Left ventricle myocardium inferior (tissue), 1 donor: ENCODE data around the gene KICS2. TPM values are rescaled to one million over a fixed set of nuclear protein-coding genes. Genes with fewer than 3 reads are reported as not detected.

Experiments
- DNase-seq: peaks from one replicate; pipeline ENCODE4 v3.0.0-alpha.2; 2020
- H3K27ac ChIP-seq: fragments of 200-600 bp; replicated peaks from 2 replicates; pipeline ENCODE4 v1.8.0; 2021
- H3K27me3 ChIP-seq: fragments of 200-600 bp; 2 replicates; pipeline ENCODE4 v1.8.0; 2021; ENCODE audit warnings: low read depth
- H3K36me3 ChIP-seq: fragments of 200-600 bp; 2 replicates; pipeline ENCODE4 v1.8.0; 2021
- H3K4me1 ChIP-seq: fragments of 200-600 bp; 2 replicates; pipeline ENCODE4 v1.8.0; 2021
- H3K4me3 ChIP-seq: fragments of 200-600 bp; 2 replicates; pipeline ENCODE4 v1.8.0; 2021; ENCODE audit warnings: mild to moderate bottlenecking, moderate library complexity
- H3K9me3 ChIP-seq: fragments of 200-600 bp; replicated peaks from 2 replicates; pipeline ENCODE4 v1.8.0; 2021
- intact Hi-C: fragments of 100-400 bp; cut with micrococcal nuclease; formaldehyde crosslinking; loops from one replicate; pipeline ENCODE4 v1.11.0; 2022
- long read RNA-seq: library from polyadenylated mRNA; unstranded; transcript quantifications from one replicate; pipeline ENCODE4 v2.0.0, GENCODE V29; 2021
- total RNA-seq: library from RNA; stranded (reverse); fragmentation: NEBNext Ultra II Directional; extraction: Animal tissue kit (Norgen Biotek cat#: 25700); gene quantifications from one replicate; pipeline ENCODE4 v1.2.1, GENCODE V29; 2021
- TF ChIP-seq, protein P1 (sequence below): fragments of 200-600 bp; IDR thresholded peaks from 2 replicates; pipeline ENCODE4 v1.8.0; 2021; ENCODE audit warnings: antibody characterized with exemption, mild to moderate bottlenecking, borderline replicate concordance
- donor health status: DM: no; HTN: yes; CAD: no; lungs with severe emphysema.

KICS2 gene
- 3.5 TPM for total RNA-seq
- long read RNA-seq, full-length matches to known transcripts: 2 of 2 reads
- long read RNA-seq, partial matches to known transcripts: 0 of 2 reads
- long read RNA-seq, other reads (novel, unspliced or antisense): 0 of 2 reads

DNA sequence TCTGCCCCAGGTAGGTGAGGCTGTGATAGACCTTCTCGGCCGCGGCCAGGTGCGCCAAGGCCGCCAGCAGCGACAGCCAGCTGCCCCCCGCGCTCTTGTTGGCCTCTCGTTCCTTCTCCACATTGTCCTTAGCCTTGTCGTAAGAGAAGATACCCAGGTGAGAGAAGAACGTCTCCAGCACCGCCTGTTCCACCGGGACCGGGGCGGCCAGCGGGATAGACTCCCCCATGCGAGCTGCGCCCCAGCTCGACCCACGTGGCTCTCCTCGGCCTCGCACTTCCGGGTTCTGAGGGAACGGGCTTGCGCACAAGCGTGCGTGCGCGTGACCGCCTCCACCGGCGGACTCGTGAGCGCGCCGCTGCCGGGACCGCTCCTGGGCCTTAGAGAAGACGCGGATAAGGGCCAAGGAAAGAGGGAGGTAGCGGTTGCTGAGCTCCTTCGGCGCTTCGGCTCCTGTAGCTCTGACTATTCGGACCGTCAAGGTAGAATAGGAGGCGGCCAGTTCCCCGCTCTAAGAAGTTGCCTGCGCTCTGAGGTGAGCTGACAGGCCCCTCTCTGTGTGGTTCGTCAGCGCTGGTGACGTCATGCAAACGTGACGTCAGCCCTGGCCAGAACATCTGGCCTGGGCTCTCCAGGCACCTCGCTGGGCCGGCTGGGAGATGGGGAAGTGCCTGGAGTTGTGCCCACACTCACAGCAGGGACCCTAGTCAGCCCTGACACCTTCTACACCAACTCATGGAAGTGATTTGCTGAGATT is at the start of gene KICS2:
Gene KICS2, minus strand, starts transcription at position 288 of the 757 bp plus-strand sequence. Its CDS starts 59 bp downstream, at position 229.
- Histone ChIP-seq H3K36me3 (no peaks in the 10 kb centered on the region), H3K4me1 (peaks cover 19% of the 10 kb centered on the region), H3K27ac (peak within 1 kb of the TSS; percentile 94), H3K4me3 (peak within 1 kb of the TSS; percentile 95), H3K27me3 (no peaks in the 10 kb centered on the region), H3K9me3 (no peaks in the 10 kb centered on the region)
- peak; percentile 93 for DNase-seq
- intact Hi-C loops: no loop called here
- TF ChIP-seq, protein P1, sequence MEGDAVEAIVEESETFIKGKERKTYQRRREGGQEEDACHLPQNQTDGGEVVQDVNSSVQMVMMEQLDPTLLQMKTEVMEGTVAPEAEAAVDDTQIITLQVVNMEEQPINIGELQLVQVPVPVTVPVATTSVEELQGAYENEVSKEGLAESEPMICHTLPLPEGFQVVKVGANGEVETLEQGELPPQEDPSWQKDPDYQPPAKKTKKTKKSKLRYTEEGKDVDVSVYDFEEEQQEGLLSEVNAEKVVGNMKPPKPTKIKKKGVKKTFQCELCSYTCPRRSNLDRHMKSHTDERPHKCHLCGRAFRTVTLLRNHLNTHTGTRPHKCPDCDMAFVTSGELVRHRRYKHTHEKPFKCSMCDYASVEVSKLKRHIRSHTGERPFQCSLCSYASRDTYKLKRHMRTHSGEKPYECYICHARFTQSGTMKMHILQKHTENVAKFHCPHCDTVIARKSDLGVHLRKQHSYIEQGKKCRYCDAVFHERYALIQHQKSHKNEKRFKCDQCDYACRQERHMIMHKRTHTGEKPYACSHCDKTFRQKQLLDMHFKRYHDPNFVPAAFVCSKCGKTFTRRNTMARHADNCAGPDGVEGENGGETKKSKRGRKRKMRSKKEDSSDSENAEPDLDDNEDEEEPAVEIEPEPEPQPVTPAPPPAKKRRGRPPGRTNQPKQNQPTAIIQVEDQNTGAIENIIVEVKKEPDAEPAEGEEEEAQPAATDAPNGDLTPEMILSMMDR: peak; percentile 9

DNA sequence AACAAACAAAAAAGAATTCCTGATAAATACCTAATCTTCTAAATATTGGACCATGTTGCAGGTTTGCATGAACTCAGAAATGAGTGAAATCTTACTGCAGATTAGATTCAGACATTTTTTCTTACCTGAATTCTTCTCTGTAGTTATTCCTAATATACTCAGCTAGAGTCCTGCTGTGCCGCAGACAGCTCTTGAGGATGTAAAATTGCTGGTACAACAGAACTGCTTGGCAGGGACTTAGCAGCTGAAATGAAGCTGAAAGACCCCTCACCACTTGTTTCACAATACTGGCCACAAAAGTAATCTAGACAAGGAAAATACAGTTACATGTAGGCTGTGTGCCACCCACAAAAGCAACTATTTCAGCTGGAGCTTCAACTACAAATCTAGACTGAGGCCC is 48.3 kb upstream of the KICS2 start:
- H3K4me3 ChIP-seq: no peak overlapping the region
- H3K27me3 ChIP-seq: no peaks in the 10 kb centered on the region
- H3K4me1 ChIP-seq: peaks cover 4% of the 10 kb centered on the region
- no peaks in the 10 kb centered on the region for H3K36me3 ChIP-seq
- H3K27ac ChIP-seq: no peak overlapping the region
- intact Hi-C loops: no loop called here
- DNase-seq: no peak
- H3K9me3 ChIP-seq: no peaks in the 10 kb centered on the region
- TF ChIP-seq, protein P1: no peak

DNA sequence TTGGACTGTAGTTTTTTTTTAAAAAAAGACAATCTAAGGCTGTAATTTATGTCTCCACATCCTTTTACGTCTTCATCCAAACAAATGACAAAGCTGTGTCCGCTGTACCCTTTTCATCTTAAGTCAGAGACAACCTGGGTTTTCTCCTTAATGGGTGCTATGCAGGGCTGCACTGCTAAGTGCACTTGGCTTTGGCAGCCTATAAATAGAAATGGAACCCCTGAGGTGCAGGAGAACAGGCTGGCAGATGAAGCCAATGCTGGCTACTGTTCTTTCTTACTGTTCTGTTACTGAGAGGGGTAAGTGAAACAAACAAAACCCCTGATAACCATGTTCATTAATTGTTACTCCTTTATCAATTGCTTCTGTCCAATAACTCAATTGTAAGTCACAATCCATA is 47.1 kb upstream of the KICS2 start:
- Histone ChIP-seq H3K4me1 (peaks cover 4% of the 10 kb centered on the region), H3K4me3 (no peak overlapping the region), H3K27me3 (no peaks in the 10 kb centered on the region), H3K9me3 (no peaks in the 10 kb centered on the region), H3K36me3 (no peaks in the 10 kb centered on the region), H3K27ac (no peak overlapping the region)
- no peak for DNase-seq
- TF ChIP-seq, protein P1: no peak
- intact Hi-C loops: no loop called here

DNA sequence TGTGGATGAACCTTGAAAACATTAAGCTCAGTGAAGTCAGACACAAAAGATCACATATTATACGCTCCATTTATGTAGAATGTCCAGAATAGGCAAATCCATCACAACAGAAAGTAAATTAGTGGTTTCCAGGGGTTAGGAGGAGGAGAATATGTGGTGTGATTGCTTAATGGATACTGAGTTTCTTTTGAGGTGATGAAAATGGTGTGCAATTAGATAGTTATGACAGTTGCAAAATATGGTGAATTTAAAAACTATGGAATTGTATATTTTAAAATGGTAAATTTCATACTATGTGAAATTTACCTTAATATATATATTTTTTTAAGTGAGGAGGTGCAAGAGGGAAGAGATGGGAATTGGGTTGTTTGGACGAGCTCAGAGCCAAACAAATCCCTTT is 46.3 kb upstream of the KICS2 start:
- intact Hi-C loops: no loop called here
- no peaks in the 10 kb centered on the region for H3K27me3 ChIP-seq
- no peaks in the 10 kb centered on the region for H3K9me3 ChIP-seq
- no peaks in the 10 kb centered on the region for H3K36me3 ChIP-seq
- H3K4me1 ChIP-seq: peaks cover 4% of the 10 kb centered on the region
- DNase-seq: no peak
- no peak overlapping the region for H3K4me3 ChIP-seq
- TF ChIP-seq, protein P1: no peak
- H3K27ac ChIP-seq: no peak overlapping the region

DNA sequence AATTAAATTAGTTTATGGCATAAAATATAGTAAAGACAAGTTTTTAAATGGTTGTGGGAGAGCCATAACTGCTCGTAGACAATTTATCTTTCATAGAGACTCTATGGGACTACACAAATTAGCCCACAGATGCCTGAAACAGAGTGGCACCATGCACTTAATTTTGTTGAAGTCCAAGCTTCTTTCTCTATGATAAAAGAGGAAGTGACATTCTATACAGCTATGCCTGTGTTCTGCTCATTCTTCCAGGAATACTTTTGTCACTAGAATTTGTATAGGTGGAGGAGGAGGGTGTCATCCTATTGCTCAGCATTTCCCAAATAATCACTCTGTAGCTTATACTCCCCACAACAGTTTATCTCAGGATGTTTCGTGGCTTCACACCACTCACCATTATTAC is 43.7 kb upstream of the KICS2 start:
- no peaks in the 10 kb centered on the region for H3K36me3 ChIP-seq
- H3K27ac ChIP-seq: no peak overlapping the region
- H3K9me3 ChIP-seq: no peaks in the 10 kb centered on the region
- DNase-seq: no peak
- no peak overlapping the region for H3K4me3 ChIP-seq
- intact Hi-C loops: no loop called here
- TF ChIP-seq, protein P1: no peak
- H3K4me1 ChIP-seq: peaks cover 4% of the 10 kb centered on the region
- no peaks in the 10 kb centered on the region for H3K27me3 ChIP-seq
